Upper lobe of right lung (tissue), 1 donor: Measurements from ENCODE around the gene PLCB1. TPM values are rescaled to one million over a fixed set of nuclear protein-coding genes. Genes with fewer than 3 reads are reported as not detected.

Experiments used
- ATAC-seq: fragments of 200-7000 bp; cut with Tn5 transposase; one replicate; pipeline ENCODE4 v1.9.1; 2020; ENCODE audit warnings: mild to moderate bottlenecking, moderate library complexity
- DNase-seq: peaks from one replicate; pipeline ENCODE4 v3.0.0-alpha.2; 2020
- H3K27ac ChIP-seq: fragments of 200-600 bp; one replicate; pipeline ENCODE4 v1.8.0; 2022
- H3K27me3 ChIP-seq: fragments of 200-600 bp; one replicate; pipeline ENCODE4 v1.8.0; 2022; ENCODE audit warnings: mild to moderate bottlenecking
- H3K36me3 ChIP-seq: fragments of 200-600 bp; one replicate; pipeline ENCODE4 v1.8.0; 2022
- H3K4me1 ChIP-seq: fragments of 200-600 bp; one replicate; pipeline ENCODE4 v1.8.0; 2022
- H3K4me3 ChIP-seq: fragments of 200-600 bp; one replicate; pipeline ENCODE4 v1.8.0; 2022; ENCODE audit warnings: mild to moderate bottlenecking
- H3K9me3 ChIP-seq: fragments of 200-600 bp; one replicate; pipeline ENCODE4 v1.8.0; 2022
- intact Hi-C: fragments of 100-400 bp; cut with DNase I; formaldehyde crosslinking; loops from one replicate; pipeline ENCODE4 v1.11.0; 2022
- total RNA-seq: library from RNA; stranded (reverse); fragmentation: NEBNext Ultra II Directional; extraction: Animal tissue kit (Norgen Biotek cat#: 25700); gene quantifications from one replicate; pipeline ENCODE4 v1.2.1, GENCODE V29; 2021
- TF ChIP-seq, protein P1 (sequence below): fragments of 200-600 bp; IDR thresholded peaks from one replicate; pipeline ENCODE4 v1.8.0; 2022; ENCODE audit warnings: antibody characterized with exemption
- donor health status: DM: no; HTN: yes; CAD: no; lungs with severe emphysema.

PLCB1 gene
- total RNA-seq, 1 donor from 2014 or later, result 12.4 TPM

- no peak overlapping the region for H3K4me3 ChIP-seq
- H3K4me1 ChIP-seq, result no peaks in the 10 kb centered on the region
- no peaks in the 10 kb centered on the region for H3K36me3 ChIP-seq
- H3K27me3 ChIP-seq, result no peaks in the 10 kb centered on the region
- H3K9me3 ChIP-seq, result no peaks in the 10 kb centered on the region
- H3K27ac ChIP-seq, result no peak overlapping the region
- intact Hi-C loops, result no loop called here
- TF ChIP-seq, protein P1, sequence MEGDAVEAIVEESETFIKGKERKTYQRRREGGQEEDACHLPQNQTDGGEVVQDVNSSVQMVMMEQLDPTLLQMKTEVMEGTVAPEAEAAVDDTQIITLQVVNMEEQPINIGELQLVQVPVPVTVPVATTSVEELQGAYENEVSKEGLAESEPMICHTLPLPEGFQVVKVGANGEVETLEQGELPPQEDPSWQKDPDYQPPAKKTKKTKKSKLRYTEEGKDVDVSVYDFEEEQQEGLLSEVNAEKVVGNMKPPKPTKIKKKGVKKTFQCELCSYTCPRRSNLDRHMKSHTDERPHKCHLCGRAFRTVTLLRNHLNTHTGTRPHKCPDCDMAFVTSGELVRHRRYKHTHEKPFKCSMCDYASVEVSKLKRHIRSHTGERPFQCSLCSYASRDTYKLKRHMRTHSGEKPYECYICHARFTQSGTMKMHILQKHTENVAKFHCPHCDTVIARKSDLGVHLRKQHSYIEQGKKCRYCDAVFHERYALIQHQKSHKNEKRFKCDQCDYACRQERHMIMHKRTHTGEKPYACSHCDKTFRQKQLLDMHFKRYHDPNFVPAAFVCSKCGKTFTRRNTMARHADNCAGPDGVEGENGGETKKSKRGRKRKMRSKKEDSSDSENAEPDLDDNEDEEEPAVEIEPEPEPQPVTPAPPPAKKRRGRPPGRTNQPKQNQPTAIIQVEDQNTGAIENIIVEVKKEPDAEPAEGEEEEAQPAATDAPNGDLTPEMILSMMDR, result no peak
- no peak for ATAC-seq
- DNase-seq, result no peak
Measured at GRCh38 chr20:8803941-8804340, 671.9 kb downstream of the PLCB1 start.

DNA sequence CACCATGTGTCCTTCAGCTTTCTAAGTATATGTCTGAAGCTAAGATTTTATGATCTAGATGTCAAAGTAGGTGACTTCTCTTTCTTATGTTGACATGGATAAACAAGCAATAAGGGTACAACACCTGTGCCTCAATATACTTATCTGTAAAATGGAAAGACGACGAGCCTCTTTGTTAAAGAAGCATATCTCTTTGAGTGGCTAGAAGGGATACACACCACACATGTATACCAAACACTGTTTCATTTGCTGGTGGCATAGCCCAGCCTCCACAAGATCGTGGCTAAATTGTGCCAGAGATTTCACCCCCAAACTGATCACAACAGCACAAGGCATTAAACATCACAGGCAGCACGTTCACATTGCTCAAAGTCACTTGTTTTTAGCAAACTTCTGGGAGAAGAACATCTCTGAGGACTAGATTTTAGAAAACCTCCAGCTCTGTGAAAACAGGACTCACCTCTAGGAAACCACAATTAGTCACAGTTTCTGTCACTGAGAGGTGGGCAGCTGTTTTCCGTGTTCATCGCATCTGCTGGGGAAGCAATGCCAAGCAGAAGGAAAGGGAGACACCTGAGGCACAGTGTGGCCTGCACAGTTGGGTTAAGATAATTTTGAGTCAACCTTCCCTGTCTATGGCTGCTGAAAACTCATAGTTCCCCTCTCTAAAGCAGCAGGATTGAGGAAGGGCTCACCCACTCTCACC, 673.8 kb downstream of the PLCB1 start:
- DNase-seq, result no peak
- Histone ChIP-seq H3K36me3 (no peaks in the 10 kb centered on the region), H3K4me1 (no peaks in the 10 kb centered on the region), H3K4me3 (no peak overlapping the region), H3K9me3 (no peaks in the 10 kb centered on the region), H3K27ac (no peak overlapping the region), H3K27me3 (no peaks in the 10 kb centered on the region)
- intact Hi-C loops, result no loop called here
- TF ChIP-seq, protein P1, result no peak
- ATAC-seq, result no peak

GRCh38 chr20:8807480-8808201, 675.6 kb downstream of the PLCB1 start:
- H3K27me3 ChIP-seq, result no peaks in the 10 kb centered on the region
- no peak overlapping the region for H3K4me3 ChIP-seq
- H3K4me1 ChIP-seq, result no peaks in the 10 kb centered on the region
- TF ChIP-seq, protein P1, result no peak
- ATAC-seq, result no peak
- H3K9me3 ChIP-seq, result no peaks in the 10 kb centered on the region
- no peak for DNase-seq
- no peak overlapping the region for H3K27ac ChIP-seq
- H3K36me3 ChIP-seq, result no peaks in the 10 kb centered on the region
- intact Hi-C loops, result no loop called here

DNA sequence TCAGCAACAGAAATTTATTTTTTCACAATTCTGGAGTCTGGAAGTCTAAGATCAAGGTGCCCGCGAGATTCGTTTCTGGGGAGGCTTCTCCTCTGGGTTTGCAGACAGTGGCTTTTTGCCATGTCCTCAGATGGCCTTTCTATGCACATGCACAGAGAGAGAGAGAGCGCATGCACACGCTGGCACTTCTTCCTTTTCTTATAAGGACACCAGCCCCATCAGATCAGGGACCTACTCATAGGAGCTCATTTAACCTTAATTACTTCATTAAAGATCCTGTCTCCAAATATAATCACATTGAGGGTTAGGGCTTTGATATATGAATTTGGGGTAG, 676.1 kb downstream of the PLCB1 start:
- Histone ChIP-seq H3K27ac (no peak overlapping the region), H3K36me3 (no peaks in the 10 kb centered on the region), H3K4me3 (no peak overlapping the region), H3K9me3 (no peaks in the 10 kb centered on the region), H3K27me3 (no peaks in the 10 kb centered on the region), H3K4me1 (no peaks in the 10 kb centered on the region)
- ATAC-seq, result no peak
- intact Hi-C loops, result no loop called here
- TF ChIP-seq, protein P1, result no peak
- DNase-seq, result no peak

DNA sequence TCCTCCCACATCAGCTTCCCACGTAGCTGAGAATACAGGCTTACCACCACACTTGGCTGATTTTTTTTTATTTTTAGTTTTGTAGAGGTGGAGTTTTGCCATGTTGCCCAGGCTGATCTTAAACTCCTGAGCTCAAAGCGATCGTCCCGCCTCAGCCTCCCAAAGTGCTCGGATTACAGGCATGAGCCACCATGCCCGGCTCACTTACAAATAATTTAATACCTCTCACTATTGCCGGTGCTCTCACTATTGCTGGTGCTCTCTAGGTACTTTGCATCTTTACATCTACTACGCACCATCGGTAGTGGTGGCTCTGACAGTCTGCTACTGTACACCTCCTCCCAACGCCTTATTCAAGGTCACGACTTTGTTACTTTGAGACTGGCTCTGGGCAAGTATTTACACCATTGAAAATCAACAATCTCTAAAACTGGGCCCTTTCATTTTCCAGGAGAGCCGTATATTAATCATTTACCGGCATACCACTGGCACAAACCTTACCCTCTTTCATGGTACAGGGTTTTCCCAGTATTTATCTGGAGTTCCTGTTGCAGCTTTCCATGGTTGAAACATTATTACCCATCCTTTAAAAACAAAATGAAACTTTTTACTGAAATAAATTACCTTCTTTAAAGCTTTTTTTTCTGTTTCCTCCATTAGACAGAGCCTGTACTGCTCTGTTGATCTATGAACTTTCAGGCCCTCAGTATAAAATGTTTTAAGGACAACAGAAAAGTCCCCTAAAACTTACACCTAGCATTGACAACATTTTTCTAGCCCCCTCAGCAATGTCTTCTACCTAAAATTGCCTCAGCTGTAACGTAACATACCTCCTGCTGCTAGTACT, 677.3 kb downstream of the PLCB1 start:
- no peaks in the 10 kb centered on the region for H3K27me3 ChIP-seq
- TF ChIP-seq, protein P1, result no peak
- no peaks in the 10 kb centered on the region for H3K4me1 ChIP-seq
- H3K4me3 ChIP-seq, result no peak overlapping the region
- no peak for ATAC-seq
- no peak for DNase-seq
- no peak overlapping the region for H3K27ac ChIP-seq
- H3K36me3 ChIP-seq, result no peaks in the 10 kb centered on the region
- intact Hi-C loops, result no loop called here
- no peaks in the 10 kb centered on the region for H3K9me3 ChIP-seq
